ENCODE measurements around the gene VWC2. TPM values are rescaled to one million over a fixed set of nuclear protein-coding genes. Genes with fewer than 3 reads are reported as not detected.

VWC2 gene
- total RNA-seq, 1 donor from 2014 or later = under 0.01 TPM

DNA sequence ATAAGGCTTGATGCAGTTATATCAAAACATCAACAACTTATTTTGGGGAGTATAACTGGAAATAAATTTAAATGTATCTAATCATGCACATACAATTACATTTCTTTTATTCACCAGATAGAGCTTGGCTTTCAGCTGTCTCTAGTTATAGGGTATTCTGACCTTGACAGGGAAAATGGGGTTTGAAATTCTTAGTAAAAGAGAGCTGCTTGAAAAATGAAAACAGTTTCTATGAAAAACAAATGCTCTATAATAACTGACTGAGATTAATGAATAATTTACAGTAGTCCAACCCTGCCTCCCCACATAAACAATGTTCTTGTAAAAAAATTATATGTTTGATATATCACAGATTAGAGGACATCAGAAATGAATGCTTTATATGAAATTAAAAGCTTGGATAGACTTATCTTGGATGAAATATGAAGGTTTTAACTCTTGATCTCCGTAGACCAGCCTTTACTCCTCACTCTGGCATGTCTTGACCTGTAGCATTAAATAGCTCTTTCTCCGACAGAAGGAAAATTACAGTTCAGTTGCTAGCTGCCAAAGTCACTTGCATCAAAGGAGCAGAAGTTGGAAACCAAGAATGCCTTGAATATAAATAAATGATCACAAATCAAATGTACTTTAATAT lies 32.1 kb downstream of the VWC2 start:
- Histone ChIP-seq H3K27ac (no peak overlapping the region), H3K9me3 (no peaks in the 10 kb centered on the region), H3K4me1 (no peaks in the 10 kb centered on the region), H3K27me3 (no peaks in the 10 kb centered on the region), H3K36me3 (no peaks in the 10 kb centered on the region), H3K4me3 (no peak overlapping the region)
- TF ChIP-seq POLR2AphosphoS5 (IDR thresholded peaks at IDR 0.05; ENCODE audit: insufficient read depth in 1 of 2, low read depth in 1 of 2) (no peak), POLR2A (IDR thresholded peaks at IDR 0.05) (no peak)
- TF ChIP-seq, protein P1, sequence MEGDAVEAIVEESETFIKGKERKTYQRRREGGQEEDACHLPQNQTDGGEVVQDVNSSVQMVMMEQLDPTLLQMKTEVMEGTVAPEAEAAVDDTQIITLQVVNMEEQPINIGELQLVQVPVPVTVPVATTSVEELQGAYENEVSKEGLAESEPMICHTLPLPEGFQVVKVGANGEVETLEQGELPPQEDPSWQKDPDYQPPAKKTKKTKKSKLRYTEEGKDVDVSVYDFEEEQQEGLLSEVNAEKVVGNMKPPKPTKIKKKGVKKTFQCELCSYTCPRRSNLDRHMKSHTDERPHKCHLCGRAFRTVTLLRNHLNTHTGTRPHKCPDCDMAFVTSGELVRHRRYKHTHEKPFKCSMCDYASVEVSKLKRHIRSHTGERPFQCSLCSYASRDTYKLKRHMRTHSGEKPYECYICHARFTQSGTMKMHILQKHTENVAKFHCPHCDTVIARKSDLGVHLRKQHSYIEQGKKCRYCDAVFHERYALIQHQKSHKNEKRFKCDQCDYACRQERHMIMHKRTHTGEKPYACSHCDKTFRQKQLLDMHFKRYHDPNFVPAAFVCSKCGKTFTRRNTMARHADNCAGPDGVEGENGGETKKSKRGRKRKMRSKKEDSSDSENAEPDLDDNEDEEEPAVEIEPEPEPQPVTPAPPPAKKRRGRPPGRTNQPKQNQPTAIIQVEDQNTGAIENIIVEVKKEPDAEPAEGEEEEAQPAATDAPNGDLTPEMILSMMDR (IDR thresholded peaks at IDR 0.05) = no peak
- DNase-seq (ENCODE audit: extremely low spot score in 2 of 2) = no peak
- intact Hi-C loops (cut with DNase I) = no loop called here

DNA sequence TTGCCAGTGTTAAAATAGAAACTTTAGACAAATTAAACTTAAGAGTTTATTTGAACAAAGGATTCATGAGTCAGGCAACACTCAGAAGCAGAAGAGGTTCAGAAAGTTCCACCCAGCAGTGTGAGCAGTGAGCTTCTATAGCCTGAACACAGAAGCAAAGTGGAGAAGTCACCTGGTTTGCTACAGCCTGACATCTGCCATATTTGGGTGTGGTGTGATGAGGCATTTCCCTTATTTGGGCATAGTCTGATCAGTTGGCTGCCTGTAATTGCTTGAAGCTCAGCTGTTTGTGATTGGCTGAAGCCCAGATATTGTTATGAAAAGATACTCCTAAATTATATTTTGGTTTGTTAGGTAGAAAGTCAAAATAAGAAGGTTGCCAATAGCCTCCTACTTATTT lies 39.1 kb downstream of the VWC2 start:
- no peak for DNase-seq (ENCODE audit: extremely low spot score in 2 of 2)
- TF ChIP-seq POLR2AphosphoS5 (IDR thresholded peaks at IDR 0.05; ENCODE audit: insufficient read depth in 1 of 2, low read depth in 1 of 2) (no peak), POLR2A (IDR thresholded peaks at IDR 0.05) (no peak)
- TF ChIP-seq, protein P1 (IDR thresholded peaks at IDR 0.05) = no peak
- Histone ChIP-seq H3K4me3 (no peak overlapping the region), H3K27ac (no peak overlapping the region), H3K9me3 (no peaks in the 10 kb centered on the region), H3K27me3 (no peaks in the 10 kb centered on the region), H3K36me3 (no peaks in the 10 kb centered on the region), H3K4me1 (no peaks in the 10 kb centered on the region)
- intact Hi-C loops (cut with DNase I) = no loop called here

DNA sequence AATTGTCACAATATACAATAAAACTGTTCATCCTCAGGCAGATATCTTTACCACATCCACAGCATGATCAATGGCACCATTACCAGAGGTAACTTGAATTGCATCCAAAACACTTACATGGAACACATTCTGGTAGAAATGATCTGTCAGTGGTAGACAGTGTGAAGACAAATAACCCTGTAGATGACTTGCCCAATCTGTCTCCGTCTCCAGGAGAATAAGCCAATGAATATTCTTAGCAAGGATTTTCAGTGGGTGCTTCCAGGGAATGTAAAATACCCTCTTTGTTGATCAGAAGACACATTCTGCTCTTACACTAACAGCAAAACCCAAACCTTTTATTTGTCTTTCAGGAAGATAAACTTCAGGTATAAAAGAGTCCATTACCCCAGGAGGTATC lies 43.8 kb downstream of the VWC2 start:
- H3K36me3 ChIP-seq = no peaks in the 10 kb centered on the region
- intact Hi-C loops (cut with DNase I) = no loop called here
- DNase-seq (ENCODE audit: extremely low spot score in 2 of 2) = no peak
- no peak for TF ChIP-seq POLR2A (IDR thresholded peaks at IDR 0.05)
- TF ChIP-seq POLR2AphosphoS5 (IDR thresholded peaks at IDR 0.05; ENCODE audit: insufficient read depth in 1 of 2, low read depth in 1 of 2) = no peak
- TF ChIP-seq, protein P1 (IDR thresholded peaks at IDR 0.05) = no peak
- no peaks in the 10 kb centered on the region for H3K4me1 ChIP-seq
- H3K9me3 ChIP-seq = no peaks in the 10 kb centered on the region
- H3K4me3 ChIP-seq = no peak overlapping the region
- H3K27me3 ChIP-seq = no peaks in the 10 kb centered on the region
- H3K27ac ChIP-seq = no peak overlapping the region

DNA sequence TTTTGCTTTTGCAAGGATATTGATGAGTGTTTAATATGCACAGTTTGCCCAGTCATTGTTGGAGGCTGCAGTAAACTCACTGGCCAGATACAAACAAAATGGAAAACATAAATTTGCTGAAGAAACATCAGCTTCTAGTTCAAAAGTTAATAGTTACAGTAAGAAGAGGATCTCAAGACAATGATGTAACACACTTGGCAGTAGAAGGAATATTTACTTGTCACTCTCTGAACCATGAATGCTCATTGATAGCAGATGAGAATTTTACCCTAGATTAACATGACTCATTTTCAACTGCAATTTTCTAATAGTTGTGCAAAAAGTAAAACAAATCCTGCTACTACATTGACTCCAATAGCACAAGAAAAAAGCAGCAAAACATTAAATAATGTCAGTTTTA lies 47.7 kb downstream of the VWC2 start:
- TF ChIP-seq, protein P1 (IDR thresholded peaks at IDR 0.05) = no peak
- TF ChIP-seq POLR2A (IDR thresholded peaks at IDR 0.05) = no peak
- no peak for TF ChIP-seq POLR2AphosphoS5 (IDR thresholded peaks at IDR 0.05; ENCODE audit: insufficient read depth in 1 of 2, low read depth in 1 of 2)
- Histone ChIP-seq H3K9me3 (no peaks in the 10 kb centered on the region), H3K27me3 (no peaks in the 10 kb centered on the region), H3K36me3 (no peaks in the 10 kb centered on the region), H3K4me1 (no peaks in the 10 kb centered on the region), H3K4me3 (no peak overlapping the region), H3K27ac (no peak overlapping the region)
- intact Hi-C loops (cut with DNase I) = no loop called here
- no peak for DNase-seq (ENCODE audit: extremely low spot score in 2 of 2)

DNA sequence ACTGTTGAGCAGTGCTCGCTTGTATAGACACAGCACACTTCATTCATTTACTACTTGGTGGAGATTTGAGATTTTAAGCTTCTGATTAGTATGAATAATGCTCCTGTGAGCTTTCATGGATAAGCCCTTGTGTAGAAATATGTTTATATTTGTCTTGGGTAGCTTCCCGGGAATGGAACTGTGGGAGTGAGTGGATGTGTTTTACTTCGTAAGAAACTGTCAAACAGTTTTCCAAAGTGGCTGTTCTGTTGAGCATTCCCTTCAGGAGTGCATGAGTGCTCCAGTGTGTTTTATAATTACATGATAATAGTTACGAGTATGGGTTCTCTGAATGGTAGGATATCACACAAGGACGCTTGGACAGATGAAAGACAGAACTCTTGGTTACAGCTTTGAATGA lies 49.4 kb downstream of the VWC2 start:
- H3K4me3 ChIP-seq = no peak overlapping the region
- no peak for TF ChIP-seq POLR2AphosphoS5 (IDR thresholded peaks at IDR 0.05; ENCODE audit: insufficient read depth in 1 of 2, low read depth in 1 of 2)
- TF ChIP-seq POLR2A (IDR thresholded peaks at IDR 0.05) = no peak
- no peaks in the 10 kb centered on the region for H3K4me1 ChIP-seq
- intact Hi-C loops (cut with DNase I) = no loop called here
- H3K36me3 ChIP-seq = no peaks in the 10 kb centered on the region
- no peaks in the 10 kb centered on the region for H3K9me3 ChIP-seq
- no peak overlapping the region for H3K27ac ChIP-seq
- no peak for DNase-seq (ENCODE audit: extremely low spot score in 2 of 2)
- no peaks in the 10 kb centered on the region for H3K27me3 ChIP-seq
